GM12878 (cell line): Measurements from ENCODE around the gene AP1G2. TPM values are rescaled to one million over a fixed set of nuclear protein-coding genes. Genes with fewer than 3 reads are reported as not detected.
A peak's percentile ranks its signal among the peaks of the same experiment; 100 is the strongest.

Experiments
- ATAC-seq: fragments of 200-7000 bp; cut with Tn5 transposase; 3 replicates; pipeline ENCODE4 v1.9.1; 2020; ENCODE audit warnings: mild to moderate bottlenecking, moderate library complexity
- Bru-seq: library from RNA; stranded (reverse); fragments of 400-500 nt; gene quantifications from one replicate; lab custom pipeline; 2021; lab: Mats Ljungman, UMichigan
- BruChase-seq, 2 experiments: library from RNA; stranded (reverse); fragments of 400-500 nt; gene quantifications; one replicate each; lab custom pipeline; 2021; lab: Mats Ljungman, UMichigan
- BruUV-seq: library from RNA; stranded (reverse); fragments of 400-500 nt; replicated peaks from 2 replicates; lab custom pipeline; 2021; lab: Mats Ljungman, UMichigan
- CTCF ChIA-PET: fragments of 300-600 bp; sonication (Branson Sonifier 250); formaldehyde crosslinking; extraction: SDS; loops from one replicate; lab custom pipeline; 2021; ENCODE audit warnings: inconsistent platforms; lab: Yijun Ruan, JAX
- POLR2A ChIA-PET: fragments of 350-600 bp; formaldehyde crosslinking; extraction: SDS; loops from one replicate; lab custom pipeline; 2021; ENCODE audit warnings: inconsistent platforms; lab: Charles Lee
- RAD21 ChIA-PET: fragments of 300-600 bp; sonication (Branson Sonifier 250); formaldehyde crosslinking; loops from one replicate; lab custom pipeline; 2023; ENCODE audit warnings: antibody characterized with exemption; ENCODE audit not compliant: unreplicated experiment; lab: Charles Lee
- SMC1A ChIA-PET: fragments of 300-600 bp; sonication (Branson Sonifier 250); formaldehyde crosslinking; loops from one replicate; lab custom pipeline; 2023; ENCODE audit not compliant: unreplicated experiment, uncharacterized antibody; lab: Charles Lee
- DNase-seq: peaks from one replicate; pipeline ENCODE4 v3.0.0-alpha.2; 2011; ENCODE audit warnings: low read depth, low spot score
- FAIRE-seq: peaks from 3 replicates; lab custom pipeline; 2011; peaks lifted over from hg19 to GRCh38; lab: Jason Lieb, UNC
- H2AFZ ChIP-seq: 2 replicates; pipeline ENCODE4 v1.6.0; 2011; ENCODE audit warnings: low read depth, low read length, control low read depth; ENCODE audit not compliant: control insufficient read depth
- H3K27ac ChIP-seq: 2 replicates; pipeline ENCODE4 v1.5.1; 2011; ENCODE audit warnings: control low read depth; ENCODE audit not compliant: control insufficient read depth, insufficient read depth
- H3K27me3 ChIP-seq, 2 experiments: replicated peaks in 1 of 2; 2 replicates each; pipeline versions ENCODE4 v1.6.0 to v1.6.1; 2011; ENCODE audit warnings: low read length in 1 of 2; ENCODE audit not compliant: control insufficient read depth in 2 of 2, insufficient read depth in 2 of 2
- H3K36me3 ChIP-seq, 2 experiments: 2 replicates each; pipeline ENCODE4 v1.5.1; 2011; ENCODE audit warnings: low read length in 1 of 2; ENCODE audit not compliant: control insufficient read depth in 2 of 2, insufficient read depth in 2 of 2
- H3K4me1 ChIP-seq: 2 replicates; pipeline ENCODE4 v1.6.1; 2011; ENCODE audit warnings: mild to moderate bottlenecking, low read length, moderate library complexity, mixed read lengths; ENCODE audit not compliant: control insufficient read depth, insufficient read depth
- H3K4me2 ChIP-seq: 2 replicates; pipeline ENCODE4 v1.6.0; 2011; ENCODE audit warnings: control low read depth; ENCODE audit not compliant: control insufficient read depth, insufficient read depth
- H3K4me3 ChIP-seq: fragments of 200-600 bp; sonication (generic); 2 replicates; pipeline ENCODE4 v1.5.1; 2016
- H3K79me2 ChIP-seq: 2 replicates; pipeline ENCODE4 v1.6.0; 2011; ENCODE audit warnings: low read length; ENCODE audit not compliant: control insufficient read depth, insufficient read depth
- H3K9ac ChIP-seq: 2 replicates; pipeline ENCODE4 v1.8.0; 2011; ENCODE audit warnings: low read length, control low read depth, mixed read lengths; ENCODE audit not compliant: control insufficient read depth, insufficient read depth
- H3K9me3 ChIP-seq: replicated peaks from 3 replicates; pipeline ENCODE4 v1.5.1; 2011; ENCODE audit warnings: mild to moderate bottlenecking, low read length; ENCODE audit not compliant: control insufficient read depth, insufficient read depth
- H4K20me1 ChIP-seq: 2 replicates; pipeline ENCODE4 v1.6.0; 2011; ENCODE audit not compliant: control insufficient read depth, insufficient read depth
- HDAC6 ChIP-seq: fragments of 200-600 bp; sonication (generic); IDR thresholded peaks from one replicate; pipeline ENCODE4 v1.8.0; 2017; ENCODE audit warnings: antibody characterized with exemption; ENCODE audit not compliant: unreplicated experiment
- HSF1 ChIP-seq: fragments of 150-350 bp; IDR thresholded peaks from 2 replicates; pipeline ENCODE4 v1.6.1; 2014; ENCODE audit warnings: mild to moderate bottlenecking, low read depth, low read length
- LARP7 ChIP-seq: fragments of 450-650 bp; IDR thresholded peaks from 2 replicates; pipeline ENCODE4 v1.6.1; 2017; ENCODE audit warnings: mild to moderate bottlenecking
- RBBP5 ChIP-seq: fragments of 200-600 bp; sonication (generic); conservative IDR thresholded peaks from 2 replicates; pipeline ENCODE4 v1.6.1; 2016
- SPI1 ChIP-seq: IDR thresholded peaks from 2 replicates; pipeline ENCODE4 v1.6.1; 2011; ENCODE audit warnings: low read depth, mild to moderate bottlenecking, low read length, moderate library complexity, borderline replicate concordance; ENCODE audit not compliant: insufficient read depth
- STAT3 ChIP-seq: IDR thresholded peaks from 2 replicates; pipeline ENCODE4 v1.6.1; 2011; ENCODE audit warnings: low read depth, low read length, improper control_type of control experiment
- USF1 ChIP-seq: IDR thresholded peaks from 2 replicates; pipeline ENCODE4 v1.6.1; 2011; ENCODE audit warnings: borderline replicate concordance, low read depth, mild to moderate bottlenecking, moderate library complexity, mixed read lengths, low read length; ENCODE audit not compliant: insufficient read depth; ENCODE audit errors: extremely low read length
- ZNF274 ChIP-seq: IDR thresholded peaks from one replicate; pipeline ENCODE4 v1.8.0; 2011; ENCODE audit not compliant: insufficient read length, insufficient read depth
- WGBS: methylation state at CpG from one replicate; pipeline ENCODE4 v1.1.6; 2016; ENCODE audit warnings: low lambda C conversion rate; ENCODE audit not compliant: insufficient replicate concordance, insufficient coverage; ENCODE audit errors: missing lambda C conversion rate; 5-methylcytosine and 5-hydroxymethylcytosine counted together
- in situ Hi-C: fragments of 300-500 bp; cut with MboI; formaldehyde crosslinking; loops from 9 replicates; pipeline ENCODE4 v1.14.3; 2018; ENCODE audit warnings: mixed read lengths
- intact Hi-C: fragments of 100-400 bp; cut with micrococcal nuclease; formaldehyde crosslinking; loops from one replicate; pipeline ENCODE4 v1.14.2; 2022; ENCODE audit not compliant: unreplicated experiment
- long read RNA-seq, 2 experiments: library from polyadenylated mRNA; unstranded; transcript quantifications; one replicate each; pipeline ENCODE4 v2.0.0, GENCODE V29; 2019 to 2020
- polyA minus RNA-seq, 3 experiments: library from RNA; depleted of rRNA, polyadenylated mRNA; stranded (reverse); fragments of >200 nt; gene quantifications; 2 replicates each; pipeline ENCODE4 v1.2.3, GENCODE V29; 2011
- polyA plus RNA-seq, 11 experiments: library from polyadenylated mRNA; depleted of rRNA in 4 of 11; unstranded in 6 of 11; stranded (reverse) in 5 of 11; fragments of >200 nt; fragmentation: Nextera tagmentation in 4 of 11; fragmentation: Illumina TruSeq in 1 of 11; extraction: Ambion mirVana in 4 of 11; extraction: Trizol in 1 of 11; gene quantifications; 1 replicate in 1 of 11; 2 replicates in 10 of 11; pipeline versions ENCODE4 v1.2.1 to v1.2.3, GENCODE V29; 2011 to 2016; ENCODE audit warnings: inconsistent platforms in 2 of 11, missing spikeins in 2 of 11, low read depth in 1 of 11
- total RNA-seq, 4 experiments: library from RNA; depleted of rRNA in 3 of 4; stranded (reverse); fragments of >200 nt in 3 of 4; fragmentation: Illumina TruSeq in 1 of 4; extraction: Trizol in 1 of 4; gene quantifications; 2 replicates each; pipeline versions ENCODE4 v1.2.1 to v1.2.3, GENCODE V29; 2013 to 2021
- TF ChIP-seq, protein P1 (sequence below): IDR thresholded peaks from 2 replicates; pipeline ENCODE4 v1.6.1; 2011; ENCODE audit warnings: borderline replicate concordance, low read depth, mild to moderate bottlenecking, moderate library complexity, low read length; ENCODE audit not compliant: insufficient read depth, poor library complexity, severe bottlenecking

The AP1G2 gene, protein sequence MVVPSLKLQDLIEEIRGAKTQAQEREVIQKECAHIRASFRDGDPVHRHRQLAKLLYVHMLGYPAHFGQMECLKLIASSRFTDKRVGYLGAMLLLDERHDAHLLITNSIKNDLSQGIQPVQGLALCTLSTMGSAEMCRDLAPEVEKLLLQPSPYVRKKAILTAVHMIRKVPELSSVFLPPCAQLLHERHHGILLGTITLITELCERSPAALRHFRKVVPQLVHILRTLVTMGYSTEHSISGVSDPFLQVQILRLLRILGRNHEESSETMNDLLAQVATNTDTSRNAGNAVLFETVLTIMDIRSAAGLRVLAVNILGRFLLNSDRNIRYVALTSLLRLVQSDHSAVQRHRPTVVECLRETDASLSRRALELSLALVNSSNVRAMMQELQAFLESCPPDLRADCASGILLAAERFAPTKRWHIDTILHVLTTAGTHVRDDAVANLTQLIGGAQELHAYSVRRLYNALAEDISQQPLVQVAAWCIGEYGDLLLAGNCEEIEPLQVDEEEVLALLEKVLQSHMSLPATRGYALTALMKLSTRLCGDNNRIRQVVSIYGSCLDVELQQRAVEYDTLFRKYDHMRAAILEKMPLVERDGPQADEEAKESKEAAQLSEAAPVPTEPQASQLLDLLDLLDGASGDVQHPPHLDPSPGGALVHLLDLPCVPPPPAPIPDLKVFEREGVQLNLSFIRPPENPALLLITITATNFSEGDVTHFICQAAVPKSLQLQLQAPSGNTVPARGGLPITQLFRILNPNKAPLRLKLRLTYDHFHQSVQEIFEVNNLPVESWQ
- 258 and 299 TPM in 2 replicates for total RNA-seq (2013; cell fraction: nucleolus; rRNA removed)
- total RNA-seq (2014; rRNA removed), result 74.6 and 74.9 TPM in 2 replicates
- 41.5 and 45.5 TPM in 2 replicates for total RNA-seq (2014; rRNA removed; fragmentation: Illumina TruSeq; extraction: Trizol)
- 110 and 135 TPM in 2 replicates for total RNA-seq (2021)
- polyA plus RNA-seq (2011; ENCODE audit: low read depth), result 96.6 TPM
- polyA plus RNA-seq (2011; rRNA removed), result 61.2 and 115 TPM in 2 replicates
- polyA plus RNA-seq (2011; cell fraction: cytosol; rRNA removed), result 117 and 179 TPM in 2 replicates
- polyA plus RNA-seq (2011; cell fraction: nucleus; rRNA removed), result 1,109 and 1,353 TPM in 2 replicates
- polyA plus RNA-seq (2012), result 124 and 126 TPM in 2 replicates
- polyA plus RNA-seq (2014; fragmentation: Illumina TruSeq; extraction: Trizol), result 60.4 and 92.7 TPM in 2 replicates
- polyA plus RNA-seq (2014; fragmentation: Nextera tagmentation; extraction: Ambion mirVana), result 10 to 100 TPM; 55.6 to 65.5 TPM
- polyA plus RNA-seq (2014; rRNA removed), result 129 and 146 TPM in 2 replicates
- polyA plus RNA-seq (2016; fragmentation: Nextera tagmentation; extraction: Ambion mirVana), result 100 to 1,000 TPM; 114 to 122 TPM
- polyA minus RNA-seq (2011; rRNA and poly(A)+ RNA removed), result 117 and 189 TPM in 2 replicates
- polyA minus RNA-seq (2011; cell fraction: cytosol; rRNA and poly(A)+ RNA removed), result 36.4 and 43.8 TPM in 2 replicates
- 211 and 295 TPM in 2 replicates for polyA minus RNA-seq (2011; cell fraction: nucleus; rRNA and poly(A)+ RNA removed)
- Bru-seq, nascent RNA, result percentile 85 among the genes with signal in this experiment
- BruChase-seq, experiment 1, labeled RNA remaining after a 6-hour chase, result percentile 94 among the genes with signal in this experiment
- BruChase-seq, experiment 2, labeled RNA remaining after a 2-hour chase, result percentile 88 among the genes with signal in this experiment
- long read RNA-seq, experiment 1, transcript AP1G2-202 (22 exons, 2,609 nt), result major isoform, 13 of 39 reads
- long read RNA-seq, experiment 1, partial matches to known transcripts, result 2 of 39 reads
- long read RNA-seq, experiment 1, other reads (novel, unspliced or antisense), result 22 of 39 reads
- long read RNA-seq, experiment 2, transcript AP1G2-202 (22 exons, 2,609 nt), result major isoform, 6 of 18 reads
- long read RNA-seq, experiment 2, partial matches to known transcripts, result 4 of 18 reads
- long read RNA-seq, experiment 2, other reads (novel, unspliced or antisense), result 6 of 18 reads

DNA sequence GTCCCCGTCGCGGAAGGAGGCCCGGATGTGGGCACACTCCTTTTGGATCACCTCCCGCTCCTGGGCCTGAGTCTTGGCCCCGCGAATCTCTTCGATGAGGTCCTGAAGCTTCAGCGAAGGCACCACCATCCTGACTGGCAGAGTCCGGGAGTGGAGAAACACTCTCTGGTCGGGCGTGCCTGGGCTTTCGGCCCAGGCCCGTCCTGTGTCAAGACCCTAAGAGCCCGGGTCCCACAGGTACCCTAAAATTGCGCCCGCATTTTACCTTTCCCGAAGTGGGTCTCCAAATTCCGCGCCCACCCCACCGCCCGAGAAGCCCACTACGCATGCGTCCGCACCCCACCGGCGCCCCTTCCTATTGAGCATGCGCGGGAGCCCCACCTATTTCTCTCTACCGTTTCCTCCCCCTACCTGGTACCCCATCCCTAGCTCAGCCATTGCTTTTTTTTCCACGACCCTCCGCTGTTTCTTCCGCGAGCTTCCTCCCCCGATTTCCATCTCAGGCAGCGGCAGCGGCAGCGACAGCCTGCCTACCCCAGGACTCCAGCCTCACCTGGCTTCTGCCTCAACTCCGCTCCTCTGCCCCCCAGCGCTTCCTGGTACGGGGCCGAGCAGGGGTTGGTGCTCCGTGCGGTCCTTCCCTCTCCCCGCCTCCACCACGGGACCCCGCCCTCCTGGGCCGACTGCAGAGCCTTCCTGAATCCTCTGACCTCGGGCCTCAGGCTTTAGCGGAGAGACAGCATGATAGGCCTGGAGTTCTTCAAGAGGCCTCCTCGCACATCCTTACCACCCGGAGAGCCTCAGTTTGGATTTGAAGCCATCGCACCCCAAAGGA is at the start of gene AP1G2:
Gene AP1G2 (minus strand): TSS at position 606 of the 835 bp plus-strand sequence. CDS start 477 bp downstream, at position 129.
- TSS peak; percentile 70 for BruUV-seq
- H4K20me1 ChIP-seq, result no peaks in the 10 kb centered on the region
- peak; percentile 91 for FAIRE-seq
- H3K27ac ChIP-seq, result peak within 1 kb of the TSS; percentile 76
- peak within 1 kb of the TSS; percentile 92 for H3K4me2 ChIP-seq
- H3K27me3 ChIP-seq, result no peaks in the 10 kb centered on the region
- H3K9ac ChIP-seq, result peak within 1 kb of the TSS; percentile 66
- RAD21 ChIA-PET, result interaction anchor here (0.5 to 1.9 kb wide), 8 partner anchors 10 to 357 kb away, joined by 3 to 6 read pairs (median 3); no protein-coding TSS in a partner anchor
- H3K4me1 ChIP-seq, result peaks cover 11% of the 10 kb centered on the region
- in situ Hi-C loops, result no loop called here
- POLR2A ChIA-PET, result interaction anchor here (1.1 to 1.8 kb wide), 3 partner anchors 9 to 281 kb away, joined by 3 to 8 read pairs (median 4); no protein-coding TSS in a partner anchor
- peak; percentile 69 for DNase-seq
- no peaks in the 10 kb centered on the region for H3K9me3 ChIP-seq
- H3K36me3 ChIP-seq, result peaks cover 2 to 8% of the 10 kb centered on the region in 2 experiments; a peak in 2 of 4 replicates
- CTCF ChIA-PET, result interaction anchor here (0.7 to 3.5 kb wide), 10 partner anchors 8 to 524 kb away, joined by 3 to 33 read pairs (median 6); partner anchors contain the start of gene THTPA
- H3K4me3 ChIP-seq, result peak within 1 kb of the TSS; percentile 93
- peak within 1 kb of the TSS; percentile 96 for H2AFZ ChIP-seq
- SMC1A ChIA-PET, result interaction anchor here (0.8 to 2.6 kb wide), 7 partner anchors 8 to 268 kb away, joined by 4 to 10 read pairs (median 4); partner anchors contain the start of genes THTPA and ZFHX2
- WGBS, result under 1% methylated on average over 52 of the region's 53 CpGs
- peak; percentile 95 for ATAC-seq
- peaks cover 13% of the 10 kb centered on the region for H3K79me2 ChIP-seq
- intact Hi-C loops, result no loop called here
- peak; percentile 65; the same call in 1 of the 2 replicates for TF ChIP-seq LARP7
- no peak for TF ChIP-seq HSF1
- TF ChIP-seq STAT3, result no peak
- no peak for TF ChIP-seq RBBP5
- TF ChIP-seq SPI1, result 0 out of 2 replicates have a peak, but pooled peaks have one; percentile 3
- TF ChIP-seq, protein P1, sequence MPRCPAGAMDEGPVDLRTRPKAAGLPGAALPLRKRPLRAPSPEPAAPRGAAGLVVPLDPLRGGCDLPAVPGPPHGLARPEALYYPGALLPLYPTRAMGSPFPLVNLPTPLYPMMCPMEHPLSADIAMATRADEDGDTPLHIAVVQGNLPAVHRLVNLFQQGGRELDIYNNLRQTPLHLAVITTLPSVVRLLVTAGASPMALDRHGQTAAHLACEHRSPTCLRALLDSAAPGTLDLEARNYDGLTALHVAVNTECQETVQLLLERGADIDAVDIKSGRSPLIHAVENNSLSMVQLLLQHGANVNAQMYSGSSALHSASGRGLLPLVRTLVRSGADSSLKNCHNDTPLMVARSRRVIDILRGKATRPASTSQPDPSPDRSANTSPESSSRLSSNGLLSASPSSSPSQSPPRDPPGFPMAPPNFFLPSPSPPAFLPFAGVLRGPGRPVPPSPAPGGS, result peak; percentile 63
- no peak for TF ChIP-seq HDAC6
- TF ChIP-seq ZNF274, result no peak
- TF ChIP-seq USF1, result no peak
